ENCODE data around the gene PTGS1. TPM values are rescaled to one million over a fixed set of nuclear protein-coding genes. Genes with fewer than 3 reads are reported as not detected.
"Not testable (repeated sequence)": the region's sequence is repeated elsewhere in the genome, so short reads cannot be mapped to it uniquely, and the experiment has no call there.

PTGS1 gene
- total RNA-seq, 1 experiment from 2014 or later = 0.69 TPM

- Histone ChIP-seq H3K27me3 (ENCODE audit: control insufficient read depth, insufficient read depth, low read length) (no peaks in the 10 kb centered on the region), H3K36me3 (replicated peaks; ENCODE audit: control insufficient read depth, insufficient read depth, low read length) (no peaks in the 10 kb centered on the region), H3K4me3 (ENCODE audit: insufficient read depth, low read depth, low read length) (no peak overlapping the region)
- DNase-seq = no peak
These were observed 22.6 kb downstream of the PTGS1 start for GRCh38 chr9:122393284-122393983.

- no peak for DNase-seq
- no peaks in the 10 kb centered on the region for H3K36me3 ChIP-seq (replicated peaks; ENCODE audit: control insufficient read depth, insufficient read depth, low read length)
- no peak overlapping the region for H3K4me3 ChIP-seq (ENCODE audit: insufficient read depth, low read depth, low read length)
- H3K27me3 ChIP-seq (ENCODE audit: control insufficient read depth, insufficient read depth, low read length) = no peaks in the 10 kb centered on the region
These were observed 23.7 kb downstream of the PTGS1 start for GRCh38 chr9:122394265-122395125.

GRCh38 chr9:122396614-122397148 lies 25.9 kb downstream of the PTGS1 start:
- H3K27me3 ChIP-seq (ENCODE audit: control insufficient read depth, insufficient read depth, low read length) = no peaks in the 10 kb centered on the region
- DNase-seq = no peak
- H3K4me3 ChIP-seq (ENCODE audit: insufficient read depth, low read depth, low read length) = no peak overlapping the region
- H3K36me3 ChIP-seq (replicated peaks; ENCODE audit: control insufficient read depth, insufficient read depth, low read length) = no peaks in the 10 kb centered on the region

- DNase-seq = no peak
- Histone ChIP-seq H3K36me3 (replicated peaks; ENCODE audit: control insufficient read depth, insufficient read depth, low read length) (no peaks in the 10 kb centered on the region), H3K27me3 (ENCODE audit: control insufficient read depth, insufficient read depth, low read length) (no peaks in the 10 kb centered on the region), H3K4me3 (ENCODE audit: insufficient read depth, low read depth, low read length) (no peak overlapping the region)
These were observed 26.9 kb downstream of the PTGS1 start for GRCh38 chr9:122397749-122398148.

- Histone ChIP-seq H3K36me3 (replicated peaks; ENCODE audit: control insufficient read depth, insufficient read depth, low read length) (no peaks in the 10 kb centered on the region), H3K4me3 (ENCODE audit: insufficient read depth, low read depth, low read length) (no peak overlapping the region), H3K27me3 (ENCODE audit: control insufficient read depth, insufficient read depth, low read length) (no peaks in the 10 kb centered on the region)
- DNase-seq = no peak
These were observed 27.6 kb downstream of the PTGS1 start for GRCh38 chr9:122398371-122398924.

GRCh38 chr9:122401896-122402295 lies 31.1 kb downstream of the PTGS1 start:
- no peaks in the 10 kb centered on the region for H3K27me3 ChIP-seq (ENCODE audit: control insufficient read depth, insufficient read depth, low read length)
- no peak overlapping the region for H3K4me3 ChIP-seq (ENCODE audit: insufficient read depth, low read depth, low read length)
- DNase-seq = no peak
- no peaks in the 10 kb centered on the region for H3K36me3 ChIP-seq (replicated peaks; ENCODE audit: control insufficient read depth, insufficient read depth, low read length)

GRCh38 chr9:122402403-122402871 lies 31.6 kb downstream of the PTGS1 start:
- no peak overlapping the region for H3K4me3 ChIP-seq (ENCODE audit: insufficient read depth, low read depth, low read length)
- H3K27me3 ChIP-seq (ENCODE audit: control insufficient read depth, insufficient read depth, low read length) = no peaks in the 10 kb centered on the region
- DNase-seq = no peak
- no peaks in the 10 kb centered on the region for H3K36me3 ChIP-seq (replicated peaks; ENCODE audit: control insufficient read depth, insufficient read depth, low read length)

- Histone ChIP-seq H3K4me3 (ENCODE audit: insufficient read depth, low read depth, low read length) (no peak overlapping the region), H3K27me3 (ENCODE audit: control insufficient read depth, insufficient read depth, low read length) (no peaks in the 10 kb centered on the region), H3K36me3 (replicated peaks; ENCODE audit: control insufficient read depth, insufficient read depth, low read length) (no peaks in the 10 kb centered on the region)
- DNase-seq = no peak
These were observed 32.0 kb downstream of the PTGS1 start for GRCh38 chr9:122402874-122403273.

- no peak for DNase-seq
- no peak overlapping the region for H3K4me3 ChIP-seq (ENCODE audit: insufficient read depth, low read depth, low read length)
- H3K27me3 ChIP-seq (ENCODE audit: control insufficient read depth, insufficient read depth, low read length) = no peaks in the 10 kb centered on the region
- no peaks in the 10 kb centered on the region for H3K36me3 ChIP-seq (replicated peaks; ENCODE audit: control insufficient read depth, insufficient read depth, low read length)
These were observed 32.7 kb downstream of the PTGS1 start for GRCh38 chr9:122403381-122404000.

GRCh38 chr9:122405304-122406069 lies 34.7 kb downstream of the PTGS1 start:
- not testable (repeated sequence) for DNase-seq; H3K36me3 ChIP-seq (replicated peaks; ENCODE audit: control insufficient read depth, insufficient read depth, low read length); H3K27me3 ChIP-seq (ENCODE audit: control insufficient read depth, insufficient read depth, low read length); H3K4me3 ChIP-seq (ENCODE audit: insufficient read depth, low read depth, low read length)

- Histone ChIP-seq H3K27me3 (ENCODE audit: control insufficient read depth, insufficient read depth, low read length) (no peaks in the 10 kb centered on the region), H3K4me3 (ENCODE audit: insufficient read depth, low read depth, low read length) (no peak overlapping the region), H3K36me3 (replicated peaks; ENCODE audit: control insufficient read depth, insufficient read depth, low read length) (no peaks in the 10 kb centered on the region)
- DNase-seq = no peak
These were observed 35.5 kb downstream of the PTGS1 start for GRCh38 chr9:122406070-122406890.

- H3K4me3 ChIP-seq (ENCODE audit: insufficient read depth, low read depth, low read length); H3K36me3 ChIP-seq (replicated peaks; ENCODE audit: control insufficient read depth, insufficient read depth, low read length); H3K27me3 ChIP-seq (ENCODE audit: control insufficient read depth, insufficient read depth, low read length); DNase-seq: not testable (repeated sequence)
These were observed 43.3 kb downstream of the PTGS1 start for GRCh38 chr9:122414108-122414507.

GRCh38 chr9:122418016-122418415 lies 47.2 kb downstream of the PTGS1 start:
- Histone ChIP-seq H3K4me3 (ENCODE audit: insufficient read depth, low read depth, low read length) (no peak overlapping the region), H3K36me3 (replicated peaks; ENCODE audit: control insufficient read depth, insufficient read depth, low read length) (no peaks in the 10 kb centered on the region), H3K27me3 (ENCODE audit: control insufficient read depth, insufficient read depth, low read length) (no peaks in the 10 kb centered on the region)
- no peak for DNase-seq
